Panc1 (cell line): Measurements from ENCODE around the gene MRC2. TPM values are rescaled to one million over a fixed set of nuclear protein-coding genes. Genes with fewer than 3 reads are reported as not detected.

Experiments used
- ATAC-seq: fragments of 200-7000 bp; cut with Tn5 transposase; 2 replicates; pipeline ENCODE4 v1.9.1; 2020; ENCODE audit warnings: mild to moderate bottlenecking, moderate library complexity
- BruUV-seq: library from RNA; stranded (reverse); fragments of 400-500 nt; replicated peaks from 2 replicates; lab custom pipeline; 2021; lab: Mats Ljungman, UMichigan
- CTCF ChIA-PET: fragments of 300-600 bp; sonication (Branson Sonifier 250); formaldehyde crosslinking; loops from one replicate; lab custom pipeline; 2022; ENCODE audit warnings: antibody characterized with exemption; lab: Charles Lee
- POLR2A ChIA-PET: fragments of 300-600 bp; sonication (Branson Sonifier 250); formaldehyde crosslinking; loops from one replicate; lab custom pipeline; 2022; ENCODE audit warnings: antibody characterized with exemption; lab: Charles Lee
- DNase-seq: peaks from one replicate; pipeline ENCODE4 v3.0.0-alpha.2; 2010; ENCODE audit warnings: low read depth, low spot score
- H3K27ac ChIP-seq: 2 replicates; pipeline ENCODE4 v1.5.1; 2011; ENCODE audit warnings: mild to moderate bottlenecking, low read length, inconsistent platforms
- H3K27me3 ChIP-seq: fragments of 200-500 bp; sonication (Bioruptor generic); 2 replicates; pipeline ENCODE4 v1.6.0; 2014; ENCODE audit warnings: low read length, inconsistent platforms; ENCODE audit not compliant: control insufficient read depth, insufficient read depth
- H3K36me3 ChIP-seq: fragments of 200-500 bp; sonication (Bioruptor generic); 2 replicates; pipeline ENCODE4 v1.5.1; 2014; ENCODE audit warnings: inconsistent platforms, mild to moderate bottlenecking, low read length, moderate library complexity; ENCODE audit not compliant: control insufficient read depth, insufficient read depth
- H3K4me1 ChIP-seq: 2 replicates; pipeline ENCODE4 v1.5.1; 2011; ENCODE audit warnings: inconsistent platforms, mild to moderate bottlenecking, low read length, moderate library complexity; ENCODE audit not compliant: control insufficient read depth, insufficient read depth
- H3K4me3 ChIP-seq, 2 experiments: 2 replicates each; pipeline ENCODE4 v1.5.1; 2011 to 2012; ENCODE audit warnings: low read depth in 2 of 2, low read length in 2 of 2, mild to moderate bottlenecking in 2 of 2, inconsistent platforms in 1 of 2, moderate library complexity in 1 of 2
- H3K9me3 ChIP-seq: fragments of 200-500 bp; sonication (Bioruptor generic); 2 replicates; pipeline ENCODE4 v1.5.1; 2014; ENCODE audit warnings: low read depth, mild to moderate bottlenecking, inconsistent platforms, low read length, moderate library complexity; ENCODE audit not compliant: control insufficient read depth, insufficient read depth
- POLR2AphosphoS5 ChIP-seq: IDR thresholded peaks from 2 replicates; pipeline ENCODE4 v1.6.1; 2012; ENCODE audit warnings: mild to moderate bottlenecking, low read depth, low read length, moderate library complexity
- SIN3A ChIP-seq: IDR thresholded peaks from 2 replicates; pipeline ENCODE4 v1.6.1; 2012; ENCODE audit warnings: low read depth, mild to moderate bottlenecking, low read length, moderate library complexity, borderline replicate concordance; ENCODE audit not compliant: insufficient read depth
- TCF7L2 ChIP-seq: IDR thresholded peaks from 2 replicates; pipeline ENCODE4 v1.6.1; 2011; ENCODE audit warnings: mild to moderate bottlenecking, low read depth, low read length, inconsistent platforms
- in situ Hi-C: cut with HindIII; loops from 2 replicates; pipeline ENCODE4 v1.10.0; 2016; ENCODE audit warnings: low sequenced_read_pairs, low pct_unique_long_range_greater_than_20kb
- intact Hi-C: fragments of 100-400 bp; cut with micrococcal nuclease; formaldehyde crosslinking; loops from one replicate; pipeline ENCODE4 v1.10.0; 2022; ENCODE audit not compliant: unreplicated experiment
- total RNA-seq: library from RNA; stranded (reverse); gene quantifications from one replicate; pipeline ENCODE4 v1.2.1, GENCODE V29; 2021; ENCODE audit not compliant: unreplicated experiment
- TF ChIP-seq, protein P1 (sequence below), 2 experiments: IDR thresholded peaks; 2 replicates each; pipeline ENCODE4 v1.6.1; 2011 to 2012; ENCODE audit warnings: low read depth in 2 of 2, control low read depth in 1 of 2, low read length in 1 of 2, mild to moderate bottlenecking in 1 of 2, moderate library complexity in 1 of 2; ENCODE audit not compliant: insufficient read depth in 1 of 2
- TF ChIP-seq, protein P2 (sequence below): fragments of 450-650 bp; IDR thresholded peaks from 2 replicates; pipeline ENCODE4 v1.5.1; 2017; ENCODE audit warnings: mild to moderate bottlenecking

Gene MRC2
- total RNA-seq, 1 experiment from 2014 or later = 120 TPM

GRCh38 chr17:62673614-62674362 lies 46.3 kb downstream of the MRC2 start:
- no peak for TF ChIP-seq SIN3A
- TF ChIP-seq, protein P1, sequence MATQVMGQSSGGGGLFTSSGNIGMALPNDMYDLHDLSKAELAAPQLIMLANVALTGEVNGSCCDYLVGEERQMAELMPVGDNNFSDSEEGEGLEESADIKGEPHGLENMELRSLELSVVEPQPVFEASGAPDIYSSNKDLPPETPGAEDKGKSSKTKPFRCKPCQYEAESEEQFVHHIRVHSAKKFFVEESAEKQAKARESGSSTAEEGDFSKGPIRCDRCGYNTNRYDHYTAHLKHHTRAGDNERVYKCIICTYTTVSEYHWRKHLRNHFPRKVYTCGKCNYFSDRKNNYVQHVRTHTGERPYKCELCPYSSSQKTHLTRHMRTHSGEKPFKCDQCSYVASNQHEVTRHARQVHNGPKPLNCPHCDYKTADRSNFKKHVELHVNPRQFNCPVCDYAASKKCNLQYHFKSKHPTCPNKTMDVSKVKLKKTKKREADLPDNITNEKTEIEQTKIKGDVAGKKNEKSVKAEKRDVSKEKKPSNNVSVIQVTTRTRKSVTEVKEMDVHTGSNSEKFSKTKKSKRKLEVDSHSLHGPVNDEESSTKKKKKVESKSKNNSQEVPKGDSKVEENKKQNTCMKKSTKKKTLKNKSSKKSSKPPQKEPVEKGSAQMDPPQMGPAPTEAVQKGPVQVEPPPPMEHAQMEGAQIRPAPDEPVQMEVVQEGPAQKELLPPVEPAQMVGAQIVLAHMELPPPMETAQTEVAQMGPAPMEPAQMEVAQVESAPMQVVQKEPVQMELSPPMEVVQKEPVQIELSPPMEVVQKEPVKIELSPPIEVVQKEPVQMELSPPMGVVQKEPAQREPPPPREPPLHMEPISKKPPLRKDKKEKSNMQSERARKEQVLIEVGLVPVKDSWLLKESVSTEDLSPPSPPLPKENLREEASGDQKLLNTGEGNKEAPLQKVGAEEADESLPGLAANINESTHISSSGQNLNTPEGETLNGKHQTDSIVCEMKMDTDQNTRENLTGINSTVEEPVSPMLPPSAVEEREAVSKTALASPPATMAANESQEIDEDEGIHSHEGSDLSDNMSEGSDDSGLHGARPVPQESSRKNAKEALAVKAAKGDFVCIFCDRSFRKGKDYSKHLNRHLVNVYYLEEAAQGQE (IDR thresholded peaks at IDR 0.05; ENCODE audit: insufficient read depth in 1 of 2, low read depth in 2 of 2, low read length in 1 of 2) = no peak
- no peak for TF ChIP-seq POLR2AphosphoS5
- TF ChIP-seq, protein P2, sequence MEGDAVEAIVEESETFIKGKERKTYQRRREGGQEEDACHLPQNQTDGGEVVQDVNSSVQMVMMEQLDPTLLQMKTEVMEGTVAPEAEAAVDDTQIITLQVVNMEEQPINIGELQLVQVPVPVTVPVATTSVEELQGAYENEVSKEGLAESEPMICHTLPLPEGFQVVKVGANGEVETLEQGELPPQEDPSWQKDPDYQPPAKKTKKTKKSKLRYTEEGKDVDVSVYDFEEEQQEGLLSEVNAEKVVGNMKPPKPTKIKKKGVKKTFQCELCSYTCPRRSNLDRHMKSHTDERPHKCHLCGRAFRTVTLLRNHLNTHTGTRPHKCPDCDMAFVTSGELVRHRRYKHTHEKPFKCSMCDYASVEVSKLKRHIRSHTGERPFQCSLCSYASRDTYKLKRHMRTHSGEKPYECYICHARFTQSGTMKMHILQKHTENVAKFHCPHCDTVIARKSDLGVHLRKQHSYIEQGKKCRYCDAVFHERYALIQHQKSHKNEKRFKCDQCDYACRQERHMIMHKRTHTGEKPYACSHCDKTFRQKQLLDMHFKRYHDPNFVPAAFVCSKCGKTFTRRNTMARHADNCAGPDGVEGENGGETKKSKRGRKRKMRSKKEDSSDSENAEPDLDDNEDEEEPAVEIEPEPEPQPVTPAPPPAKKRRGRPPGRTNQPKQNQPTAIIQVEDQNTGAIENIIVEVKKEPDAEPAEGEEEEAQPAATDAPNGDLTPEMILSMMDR = no peak
- no peak for TF ChIP-seq TCF7L2
- ATAC-seq (no peak), DNase-seq (no peak)
- POLR2A ChIA-PET = interaction anchor here (0.5 kb wide), 1 partner anchor 70 kb away, joined by 3 read pairs; no protein-coding TSS in a partner anchor
- H3K36me3 ChIP-seq = peaks cover 3% of the 10 kb centered on the region
- CTCF ChIA-PET = interaction anchor here (0.6 to 0.7 kb wide), 2 partner anchors 12 to 869 kb away, joined by 3 read pairs; no protein-coding TSS in a partner anchor
- no peak overlapping the region for H3K4me3 ChIP-seq
- no peaks in the 10 kb centered on the region for H3K9me3 ChIP-seq
- in situ Hi-C loops = no loop called here
- no TSS peak for BruUV-seq
- no peaks in the 10 kb centered on the region; the same call in 1 of the 2 replicates for H3K4me1 ChIP-seq
- no peak overlapping the region for H3K27ac ChIP-seq
- no peaks in the 10 kb centered on the region for H3K27me3 ChIP-seq
- intact Hi-C loops = loop anchor here (10.0 kb wide), 1 partner anchor 731 kb away; no protein-coding TSS in a partner anchor

DNA sequence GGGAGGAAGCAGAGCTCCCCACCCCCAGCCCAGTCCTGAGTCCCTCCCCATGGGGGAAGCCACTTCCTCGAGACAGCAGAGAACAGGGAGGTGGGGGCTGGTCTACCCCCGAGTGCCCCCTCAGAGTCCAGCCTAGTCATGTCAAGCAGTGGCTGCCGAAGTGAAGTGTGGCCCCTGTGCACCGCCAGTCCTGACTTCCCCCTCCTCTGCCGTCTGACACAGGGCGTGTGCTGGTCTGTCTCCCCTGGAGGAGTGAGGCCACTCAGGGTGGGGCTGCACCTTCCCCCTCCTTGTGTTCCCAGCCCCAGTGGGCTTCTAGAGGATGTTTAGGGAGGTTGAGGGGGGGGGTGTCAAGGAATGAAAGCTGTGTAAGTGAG lies 46.9 kb downstream of the MRC2 start:
- Histone ChIP-seq H3K4me3 (no peak overlapping the region), H3K27ac (no peak overlapping the region), H3K9me3 (no peaks in the 10 kb centered on the region), H3K27me3 (no peaks in the 10 kb centered on the region), H3K4me1 (no peaks in the 10 kb centered on the region; the same call in 1 of the 2 replicates), H3K36me3 (peaks cover 3% of the 10 kb centered on the region)
- no TSS peak for BruUV-seq
- TF ChIP-seq POLR2AphosphoS5 (no peak), SIN3A (no peak), TCF7L2 (no peak)
- TF ChIP-seq, protein P1 (IDR thresholded peaks at IDR 0.05; ENCODE audit: insufficient read depth in 1 of 2, low read depth in 2 of 2, low read length in 1 of 2) = no peak
- TF ChIP-seq, protein P2 = no peak
- POLR2A ChIA-PET = no interaction called here
- CTCF ChIA-PET = interaction anchor here (0.6 kb wide), 1 partner anchor 13 kb away, joined by 3 read pairs; no protein-coding TSS in a partner anchor
- intact Hi-C loops = loop anchor here (10.0 kb wide), 1 partner anchor 730 kb away; no protein-coding TSS in a partner anchor
- ATAC-seq (no peak), DNase-seq (no peak)
- in situ Hi-C loops = no loop called here
